ENCODE data around the gene SLX4. TPM values are rescaled to one million over a fixed set of nuclear protein-coding genes. Genes with fewer than 3 reads are reported as not detected.

SLX4 gene
- total RNA-seq, 1 donor from 2014 or later, result 5.5 TPM

DNA sequence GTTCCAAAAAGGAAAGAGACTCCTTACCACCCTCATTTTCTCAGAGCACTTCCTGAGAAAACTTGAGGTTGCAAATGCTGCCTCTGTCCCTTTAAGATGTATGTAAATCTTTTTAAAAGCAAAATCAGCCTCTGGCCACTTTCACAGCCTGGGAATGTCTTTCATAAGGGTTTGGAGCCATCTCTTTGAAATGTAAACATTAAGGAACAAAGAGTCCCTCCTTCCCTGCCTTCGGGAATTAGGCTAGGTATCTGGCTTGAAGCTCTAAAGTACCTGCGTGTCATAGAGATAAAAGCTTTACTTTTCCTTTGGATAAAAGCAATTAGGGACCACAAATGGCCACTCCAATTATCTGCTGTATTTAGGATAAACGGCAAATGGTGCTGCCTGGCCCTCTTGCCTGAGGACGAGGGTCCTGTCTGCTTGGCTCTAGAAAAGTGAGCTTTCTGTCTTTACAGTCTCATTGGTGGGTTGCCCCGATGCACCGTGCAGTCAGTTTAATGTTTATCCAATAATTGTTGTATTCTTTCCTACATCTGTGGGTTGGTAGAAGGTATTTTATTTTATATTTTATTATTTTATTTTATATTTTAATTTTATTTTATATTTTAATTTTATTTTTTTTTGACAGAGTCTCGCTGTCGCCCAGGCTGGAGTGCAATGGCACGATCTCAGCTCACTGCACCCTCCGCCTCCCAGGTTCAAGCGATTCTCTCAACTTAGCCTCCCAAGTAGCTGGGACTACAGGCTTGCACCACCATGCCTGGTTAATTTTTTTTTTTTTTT lies 58.1 kb downstream of the SLX4 start:
- no peak for DNase-seq (ENCODE audit: low read depth)

GRCh38 chr16:3550851-3551847 lies 60.3 kb downstream of the SLX4 start:
- DNase-seq (ENCODE audit: low read depth), result no peak

DNA sequence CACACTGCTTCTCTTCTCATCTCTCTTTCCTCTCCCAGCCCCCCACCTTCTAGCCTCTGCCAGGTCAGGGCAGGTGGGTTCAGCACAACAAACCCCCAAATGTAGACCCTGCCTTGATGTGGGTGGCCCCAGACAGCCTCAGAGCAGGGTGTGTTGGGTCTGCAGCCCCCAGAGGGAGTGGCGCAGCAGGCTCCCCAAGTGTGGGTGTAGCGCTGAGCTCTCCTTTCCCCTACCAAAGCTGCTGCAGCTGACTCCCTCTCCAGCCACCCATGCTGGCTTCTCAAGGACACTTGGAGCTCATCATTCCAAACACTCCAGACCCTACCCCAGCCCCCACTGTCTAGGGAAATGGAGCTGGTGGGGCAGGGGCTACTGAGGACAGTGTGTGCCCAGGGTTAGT lies 61.5 kb downstream of the SLX4 start:
- DNase-seq (ENCODE audit: low read depth), result no peak

DNA sequence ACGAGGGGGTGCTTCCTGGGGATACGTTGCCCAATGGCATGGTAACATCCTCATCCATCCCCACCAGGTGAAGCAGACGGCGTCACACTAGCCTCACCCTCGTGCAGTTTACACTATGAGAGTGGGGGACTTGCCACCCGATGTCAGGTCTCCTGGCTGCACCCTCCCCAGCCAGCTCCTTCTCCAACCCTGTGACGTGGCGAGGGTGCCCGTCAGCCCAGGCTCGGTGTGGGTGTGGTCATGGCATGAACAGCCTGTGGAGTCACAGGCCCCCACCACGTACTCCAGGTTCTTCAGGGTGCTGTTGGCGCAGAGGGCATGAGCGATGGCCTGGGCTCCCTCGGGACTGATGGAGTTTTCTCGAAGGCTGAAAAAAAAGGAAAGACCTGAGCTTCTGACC lies 62.5 kb downstream of the SLX4 start:
- DNase-seq (ENCODE audit: low read depth), result no peak

- no peak for DNase-seq (ENCODE audit: low read depth)
Measured at GRCh38 chr16:3548445-3548844, 63.0 kb downstream of the SLX4 start.

- no peak for DNase-seq (ENCODE audit: low read depth)
Measured at GRCh38 chr16:3546986-3547682, 64.3 kb downstream of the SLX4 start.

GRCh38 chr16:3542601-3543373 lies 68.6 kb downstream of the SLX4 start:
- DNase-seq (ENCODE audit: low read depth), result no peak

DNA sequence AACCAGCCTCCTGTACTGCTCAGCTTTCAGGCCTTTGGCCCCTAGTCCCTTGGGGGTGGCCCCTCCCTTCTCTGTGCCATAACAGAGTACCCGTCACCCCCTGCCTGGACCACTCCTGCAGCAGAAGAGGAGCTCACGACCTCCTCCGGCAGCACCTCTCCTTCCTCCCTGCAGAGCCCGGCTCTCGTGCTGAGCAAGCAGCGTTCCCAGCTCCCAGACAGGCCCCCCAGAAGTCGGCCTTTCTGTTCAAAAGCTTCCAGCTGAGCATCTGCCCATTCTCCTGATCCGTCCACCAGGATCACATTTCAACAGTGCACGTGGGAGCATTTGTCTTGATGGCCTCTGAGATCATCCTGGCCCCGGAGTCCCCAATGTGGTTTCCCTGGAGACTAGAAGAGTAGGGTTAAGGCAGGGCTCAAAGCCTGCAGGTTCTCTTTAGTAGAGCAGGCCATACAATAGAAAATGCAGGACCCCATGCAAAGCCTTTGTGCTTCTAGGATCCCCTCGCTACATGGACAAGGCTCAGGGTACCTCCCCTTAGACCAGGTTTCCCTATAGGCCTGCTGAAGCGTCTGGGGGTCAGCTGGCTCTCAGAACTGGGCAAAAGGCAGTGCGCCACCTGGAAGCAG lies 69.8 kb downstream of the SLX4 start:
- no peak for DNase-seq (ENCODE audit: low read depth)

- DNase-seq (ENCODE audit: low read depth), result no peak
Measured at GRCh38 chr16:3538222-3538621, 73.2 kb downstream of the SLX4 start.

GRCh38 chr16:3536851-3537250 lies 74.6 kb downstream of the SLX4 start:
- DNase-seq (ENCODE audit: low read depth), result no peak

- no peak for DNase-seq (ENCODE audit: low read depth)
Measured at GRCh38 chr16:3536271-3536731, 75.1 kb downstream of the SLX4 start.

- DNase-seq (ENCODE audit: low read depth), result no peak
Measured at GRCh38 chr16:3534126-3534525, 77.3 kb downstream of the SLX4 start.

DNA sequence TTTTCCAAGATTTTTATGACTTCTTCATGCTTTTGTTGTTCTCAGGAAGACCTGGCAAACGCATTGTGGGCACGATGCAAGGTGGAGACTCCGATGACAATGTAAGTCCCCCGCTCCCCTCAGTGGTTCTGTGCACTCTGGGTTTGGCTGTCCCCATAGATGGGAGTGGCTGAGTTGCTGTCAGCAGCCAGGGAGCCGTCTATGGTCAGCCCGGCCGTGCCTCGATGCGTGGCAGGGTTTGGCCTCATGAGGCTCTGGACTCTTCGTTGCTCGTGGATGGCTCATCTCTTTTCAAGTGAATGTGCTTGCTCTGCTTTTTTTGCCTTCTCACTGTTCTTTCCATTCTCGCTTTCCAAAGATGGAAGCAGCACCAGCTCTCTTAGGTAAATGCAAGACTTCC lies 78.7 kb downstream of the SLX4 start:
- DNase-seq (ENCODE audit: low read depth), result no peak

Other genes with a start within 250 kb of the SLX4 start
- 20.5 and 20.7 TPM in 2 replicates for gene ZSCAN32, start 210.6 kb downstream of the SLX4 start, total RNA-seq
- gene ZNF174, start 210.4 kb downstream of the SLX4 start, total RNA-seq, result 2.8 and 7.0 TPM in 2 replicates
- gene ZNF597, start 168.1 kb downstream of the SLX4 start, total RNA-seq, result 3.0 and 3.3 TPM in 2 replicates
- gene NAA60, start 167.9 kb downstream of the SLX4 start, total RNA-seq, result 6.4 and 34.9 TPM in 2 replicates
- gene C16orf90, start 116.1 kb downstream of the SLX4 start, total RNA-seq, result not detected in 2 replicates
- 10.1 and 49.9 TPM in 2 replicates for gene CLUAP1, start 110.6 kb downstream of the SLX4 start, total RNA-seq
- 0.05 and 0.17 TPM in 2 replicates for gene NLRC3, start 34.2 kb downstream of the SLX4 start, total RNA-seq
- 9.4 and 52.6 TPM in 2 replicates for gene DNASE1, start 43.1 kb upstream of the SLX4 start, total RNA-seq
- 54.2 and 57.1 TPM in 2 replicates for gene TRAP1, start 105.9 kb upstream of the SLX4 start, total RNA-seq